Left lung (tissue), 14 donors: Measurements from ENCODE around the gene GATA2. TPM values are rescaled to one million over a fixed set of nuclear protein-coding genes. Genes with fewer than 3 reads are reported as not detected.

Experiments
- ATAC-seq: fragments of 200-7000 bp; cut with Tn5 transposase; one replicate; pipeline ENCODE4 v1.9.1; 2020; ENCODE audit warnings: moderate library complexity
- DNase-seq, 4 donors: peaks; one replicate each; pipeline ENCODE4 v3.0.0-alpha.2; 2013 to 2020
- H3K27ac ChIP-seq, 2 donors: fragments of 200-600 bp; sonication (generic) in 1 of 2; one replicate each; pipeline versions ENCODE4 v1.5.0 to v1.8.0; 2020 to 2021
- H3K27me3 ChIP-seq, 2 donors: fragments of 200-600 bp; sonication (generic) in 1 of 2; one replicate each; pipeline versions ENCODE4 v1.5.0 to v1.8.0; 2020 to 2021
- H3K36me3 ChIP-seq, 2 donors: fragments of 200-600 bp; sonication (generic) in 1 of 2; one replicate each; pipeline versions ENCODE4 v1.5.0 to v1.8.0; 2020 to 2021
- H3K4me1 ChIP-seq, 2 donors: fragments of 200-600 bp; one replicate each; pipeline ENCODE4 v1.8.0; 2021
- H3K4me3 ChIP-seq, 2 donors: fragments of 200-600 bp; sonication (generic) in 1 of 2; one replicate each; pipeline versions ENCODE4 v1.5.0 to v1.8.0; 2020 to 2021; ENCODE audit warnings: mild to moderate bottlenecking in 1 of 2
- H3K9me3 ChIP-seq, 2 donors: fragments of 200-600 bp; sonication (generic) in 1 of 2; one replicate each; pipeline versions ENCODE4 v1.5.0 to v1.8.0; 2020 to 2021
- CTCF ChIP-seq, 2 donors: fragments of 200-600 bp; sonication (generic) in 1 of 2; IDR thresholded peaks; one replicate each; pipeline versions ENCODE4 v1.5.0 to v1.8.0; 2021; ENCODE audit warnings: antibody characterized with exemption in 2 of 2
- intact Hi-C, 2 donors: fragments of 100-400 bp; cut with DNase I; formaldehyde crosslinking; loops; one replicate each; pipeline versions ENCODE4 v1.11.2 to v1.14.2; 2022
- long read RNA-seq, 12 donors: library from polyadenylated mRNA in 2 of 12; unstranded in 2 of 12; transcript quantifications; one replicate each; pipeline ENCODE4 v2.0.0 and lab custom pipeline, GENCODE V29; 2019 to 2026
- polyA plus RNA-seq, 6 donors: library from polyadenylated mRNA; unstranded; fragments of 120-200 nt; gene quantifications; one replicate each; pipeline ENCODE4 v1.2.1, GENCODE V29; 2013; ENCODE audit not compliant: insufficient read length in 6 of 6
- total RNA-seq, 2 donors: library from RNA; stranded (reverse); fragmentation: NEBNext Ultra II Directional; extraction: Animal tissue kit (Norgen Biotek cat#: 25700); gene quantifications; one replicate each; pipeline ENCODE4 v1.2.1, GENCODE V29; 2021
- donor health status: DM: no; HTN: yes; CAD: no.
- donor health status: DM: no; HTN: no; CAD: no.

Gene GATA2
- 10 to 100 TPM; 16.5 to 43.0 TPM for total RNA-seq
- 10 to 100 TPM in 4 of 6 donors, 1 to 10 TPM in 2; 9.2 to 17.2 (median 13.0) TPM for polyA plus RNA-seq
- long read RNA-seq, donor 1, partial matches to known transcripts = 6 of 7 reads
- long read RNA-seq, donor 1, other reads (novel, unspliced or antisense) = 0 of 7 reads
- long read RNA-seq, donor 2, partial matches to known transcripts = 5 of 6 reads
- long read RNA-seq, donor 2, other reads (novel, unspliced or antisense) = 0 of 6 reads
- long read RNA-seq, donor 3, partial matches to known transcripts = 5 of 5 reads
- long read RNA-seq, donor 3, other reads (novel, unspliced or antisense) = 0 of 5 reads
- long read RNA-seq, donor 4, partial matches to known transcripts = 1 of 2 reads
- long read RNA-seq, donor 4, other reads (novel, unspliced or antisense) = 1 of 2 reads
- long read RNA-seq, donor 5, partial matches to known transcripts = 0 of 1 reads
- long read RNA-seq, donor 5, other reads (novel, unspliced or antisense) = 0 of 1 reads
- long read RNA-seq, donor 6, partial matches to known transcripts = 6 of 6 reads
- long read RNA-seq, donor 6, other reads (novel, unspliced or antisense) = 0 of 6 reads
- long read RNA-seq, donor 7 = 0 reads
- long read RNA-seq, donor 8 = 0 reads
- long read RNA-seq, donor 9 = 0 reads
- long read RNA-seq, donor 10, partial matches to known transcripts = 0 of 3 reads
- long read RNA-seq, donor 10, other reads (novel, unspliced or antisense) = 3 of 3 reads
- long read RNA-seq, donor 11 = 0 reads
- long read RNA-seq, donor 12 = 0 reads

GRCh38 chr3:128492671-128493569, at the start of gene GATA2:
GATA2 (minus strand) TSS chr3:128493201; CDS start chr3:128487031, 6,170 bp downstream.
- DNase-seq = peak in 1 of 4 donors; percentile 77
- Histone ChIP-seq H3K4me1 (peaks cover 28 to 66% of the 10 kb centered on the region in 2 donors), H3K27me3 (peaks cover 85 to 100% of the 10 kb centered on the region in 2 donors), H3K9me3 (no peaks in the 10 kb centered on the region), H3K27ac (peak within 1 kb of the TSS; percentile 13 to 83), H3K4me3 (peak within 1 kb of the TSS in 1 of 2 donors; percentile 59), H3K36me3 (no peaks in the 10 kb centered on the region)
- no peak for ATAC-seq
- intact Hi-C loops = loop anchor here in 1 of 2 donors (10.0 kb wide), 1 partner anchor 318 kb away; no protein-coding TSS in a partner anchor
- no peak for TF ChIP-seq CTCF (IDR thresholded peaks at IDR 0.05)

- Histone ChIP-seq H3K36me3 (no peaks in the 10 kb centered on the region), H3K9me3 (peaks cover 0 to 9% of the 10 kb centered on the region in 2 donors), H3K27ac (no peak overlapping the region), H3K4me3 (no peak overlapping the region), H3K4me1 (no peaks in the 10 kb centered on the region), H3K27me3 (no peaks in the 10 kb centered on the region)
- DNase-seq = no peak
- ATAC-seq = no peak
- no peak for TF ChIP-seq CTCF (IDR thresholded peaks at IDR 0.05)
- intact Hi-C loops = no loop called here
Observed at GRCh38 chr3:128541246-128541645, 48.2 kb upstream of the GATA2 start.

DNA sequence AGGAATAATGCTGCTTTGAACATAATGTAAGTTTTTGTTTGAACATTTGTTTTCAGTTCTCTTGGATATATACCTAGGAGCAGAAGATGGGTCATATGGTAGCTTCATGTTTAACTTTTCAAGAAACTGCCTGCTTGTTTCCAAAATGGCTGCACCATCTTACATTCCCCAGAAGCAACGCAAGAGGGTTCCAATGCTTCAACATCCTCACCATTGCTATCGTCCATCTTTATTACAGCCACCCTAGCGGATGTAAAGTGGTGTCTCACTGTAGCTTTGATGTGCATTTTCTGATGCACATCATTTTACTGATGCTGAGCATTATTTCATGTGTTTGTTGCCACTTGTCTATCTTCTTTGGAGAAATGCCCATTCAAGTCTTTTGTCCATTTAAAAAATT, 46.4 kb upstream of the GATA2 start:
- Histone ChIP-seq H3K4me3 (no peak overlapping the region), H3K4me1 (no peaks in the 10 kb centered on the region), H3K27me3 (no peaks in the 10 kb centered on the region), H3K9me3 (peaks cover 0 to 9% of the 10 kb centered on the region in 2 donors), H3K36me3 (no peaks in the 10 kb centered on the region), H3K27ac (no peak overlapping the region)
- TF ChIP-seq CTCF (IDR thresholded peaks at IDR 0.05) = no peak
- no peak for DNase-seq
- ATAC-seq = no peak
- intact Hi-C loops = no loop called here

GRCh38 chr3:128537091-128537703, 44.2 kb upstream of the GATA2 start:
- ATAC-seq (no peak), DNase-seq (no peak)
- peaks cover 0 to 12% of the 10 kb centered on the region in 2 donors for H3K27me3 ChIP-seq
- H3K9me3 ChIP-seq = no peaks in the 10 kb centered on the region
- intact Hi-C loops = no loop called here
- TF ChIP-seq CTCF (IDR thresholded peaks at IDR 0.05) = no peak
- H3K27ac ChIP-seq = no peak overlapping the region
- H3K4me1 ChIP-seq = peaks cover 0 to 3% of the 10 kb centered on the region in 2 donors
- H3K36me3 ChIP-seq = no peaks in the 10 kb centered on the region
- H3K4me3 ChIP-seq = no peak overlapping the region
